ENCODE results near the gene ANO10.
"Not testable (repeated sequence)": the region's sequence is repeated elsewhere in the genome, so short reads cannot be mapped to it uniquely, and the experiment has no call there.

ANO10 gene

DNA sequence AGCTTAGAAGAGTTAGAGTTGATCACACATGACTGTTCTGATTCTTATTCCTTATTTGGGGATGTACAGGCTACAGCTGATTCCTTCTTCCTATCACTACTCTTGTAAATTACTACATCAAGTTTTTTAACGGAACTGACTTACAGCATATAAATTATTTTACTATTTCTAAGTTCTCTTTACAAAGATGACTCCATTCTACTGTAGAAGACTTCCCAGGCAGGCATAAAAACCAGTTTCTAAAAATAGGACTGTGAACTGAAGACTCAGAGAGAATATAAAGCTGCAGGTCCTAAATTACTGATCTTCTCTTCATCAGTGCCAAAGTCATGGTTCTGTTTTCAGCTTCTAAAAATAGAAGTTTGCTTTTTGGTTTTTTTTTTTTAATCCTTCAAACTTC, 38.9 kb downstream of the ANO10 start:
- in situ Hi-C loops (cut with MboI; ENCODE audit: low sequenced_read_pairs), result no loop called here

DNA sequence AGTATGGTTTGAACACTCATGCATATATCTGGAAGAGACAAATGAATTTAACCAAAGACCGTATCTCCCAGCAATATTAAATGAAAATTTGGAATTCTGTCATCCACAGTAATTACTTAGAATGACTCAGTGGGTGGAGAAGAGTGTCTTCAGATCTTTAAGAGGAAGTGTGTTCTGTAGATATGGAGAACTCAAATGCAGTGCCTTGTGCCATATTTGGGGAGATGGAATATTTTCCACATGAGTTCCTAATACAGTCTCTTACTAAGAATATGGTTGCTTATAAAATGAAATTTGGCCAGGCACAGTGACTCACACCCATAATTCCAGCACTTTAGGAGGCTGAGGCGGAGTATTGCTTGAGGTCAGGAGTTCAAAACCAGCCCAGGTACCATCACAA, 40.5 kb downstream of the ANO10 start:
- in situ Hi-C loops (cut with MboI; ENCODE audit: low sequenced_read_pairs), result no loop called here

DNA sequence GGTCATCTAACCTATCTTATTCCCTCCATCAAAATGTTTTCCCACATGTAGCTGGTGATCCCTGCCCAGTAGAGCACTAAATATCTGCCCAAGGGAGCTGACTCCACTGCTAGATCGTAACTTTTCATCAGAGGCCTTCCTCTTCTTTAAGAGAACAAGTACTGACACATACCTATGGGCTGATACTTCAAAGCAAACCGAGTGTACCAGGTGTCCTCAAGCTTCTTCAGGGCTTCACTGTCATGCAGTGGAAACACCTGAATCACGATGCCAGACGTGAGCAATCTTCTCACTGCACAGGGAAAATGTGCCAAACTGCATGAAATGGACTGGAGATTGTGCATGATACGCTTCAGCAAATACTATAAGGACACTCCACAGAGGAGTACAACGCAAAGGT, 41.6 kb downstream of the ANO10 start:
- in situ Hi-C loops (cut with MboI; ENCODE audit: low sequenced_read_pairs), result no loop called here

DNA sequence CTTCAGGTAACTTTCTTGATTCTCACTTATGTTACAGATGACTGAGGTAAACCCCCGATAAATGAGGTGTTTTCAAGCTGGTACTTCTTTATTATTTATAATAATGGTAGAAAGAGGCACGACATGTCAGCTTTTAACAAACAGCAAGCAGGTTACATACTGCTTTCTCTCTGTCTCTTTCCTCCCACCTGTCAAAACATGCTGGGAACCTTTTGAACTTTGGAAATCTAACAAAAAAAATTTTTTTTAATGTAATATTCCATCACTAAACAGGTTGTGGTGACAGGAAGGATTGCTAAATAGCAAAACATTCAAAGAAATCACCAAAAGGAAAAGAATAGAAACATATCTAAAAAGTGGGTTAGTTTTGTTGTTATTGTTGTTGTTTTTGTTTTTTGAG, 48.2 kb downstream of the ANO10 start:
- in situ Hi-C loops (cut with MboI; ENCODE audit: low sequenced_read_pairs), result no loop called here

DNA sequence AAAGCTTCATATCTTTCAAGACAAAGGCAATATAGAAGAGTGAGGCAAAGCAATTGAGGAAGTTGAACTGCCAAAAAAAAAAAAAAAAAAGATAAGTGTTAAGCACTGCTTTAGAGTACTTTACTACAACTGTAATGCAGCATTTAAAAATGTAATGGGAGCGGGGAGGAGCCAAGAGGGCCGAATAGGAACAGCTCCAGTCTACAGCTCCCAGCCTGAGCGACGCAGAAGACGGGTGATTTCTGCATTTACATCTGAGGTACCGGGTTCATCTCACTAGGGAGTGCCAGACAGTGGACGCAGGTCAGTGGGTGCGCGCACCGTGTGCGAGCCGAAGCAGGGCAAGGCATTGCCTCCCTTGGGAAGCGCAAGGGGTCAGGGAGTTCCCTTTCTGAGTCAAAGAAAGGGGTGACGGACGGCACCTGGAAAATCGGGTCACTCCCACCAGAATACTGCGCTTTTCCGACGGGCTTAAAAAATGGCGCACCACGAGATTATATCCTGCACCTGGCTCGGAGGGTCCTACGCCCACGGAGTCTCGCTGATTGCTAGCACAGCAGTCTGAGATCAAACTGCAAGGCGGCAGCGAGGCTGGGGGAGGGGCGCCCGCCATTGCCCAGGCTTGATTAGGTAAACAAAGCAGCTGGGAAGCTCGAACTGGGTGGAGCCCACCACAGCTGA, 56.0 kb downstream of the ANO10 start:
- in situ Hi-C loops (cut with MboI; ENCODE audit: low sequenced_read_pairs), result not testable (repeated sequence)

DNA sequence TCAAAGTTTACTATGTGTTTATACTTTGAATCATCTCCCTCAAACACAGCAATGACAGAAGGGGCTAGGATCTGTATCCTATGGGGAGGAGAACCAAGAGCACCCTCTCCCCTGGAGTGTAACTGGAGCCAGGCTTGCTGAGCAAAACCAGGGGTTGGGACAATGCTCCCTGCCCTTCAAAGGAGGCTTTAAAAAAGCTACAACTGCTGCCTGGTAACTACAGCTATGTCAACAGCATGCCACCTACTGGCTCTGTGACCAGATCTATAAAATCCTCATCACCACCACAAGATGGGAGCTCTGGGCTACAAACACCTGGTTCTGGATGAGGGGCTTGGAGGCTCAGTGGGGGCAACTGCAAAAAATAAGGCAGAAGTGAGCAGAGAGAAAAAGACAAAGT, 61.9 kb downstream of the ANO10 start:
- in situ Hi-C loops (cut with MboI; ENCODE audit: low sequenced_read_pairs), result no loop called here

DNA sequence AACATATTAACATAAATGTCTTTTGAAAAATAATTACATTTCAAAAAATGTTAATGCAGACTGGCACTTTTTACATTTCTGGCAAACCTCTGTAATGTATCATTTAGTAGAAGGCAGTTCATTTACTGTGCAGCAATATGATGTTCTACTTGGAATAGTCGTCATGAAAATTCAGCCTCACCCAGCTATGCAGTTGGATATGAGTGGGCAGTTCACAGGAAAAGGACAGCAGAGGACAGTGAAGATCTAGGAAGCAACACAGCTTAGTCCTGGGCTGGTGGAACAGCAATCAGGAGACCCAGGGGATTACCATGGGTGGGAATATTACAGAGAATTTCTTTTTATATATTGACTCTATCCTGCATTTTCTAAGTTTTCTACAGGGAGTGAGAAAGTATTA, 63.6 kb downstream of the ANO10 start:
- in situ Hi-C loops (cut with MboI; ENCODE audit: low sequenced_read_pairs), result no loop called here

DNA sequence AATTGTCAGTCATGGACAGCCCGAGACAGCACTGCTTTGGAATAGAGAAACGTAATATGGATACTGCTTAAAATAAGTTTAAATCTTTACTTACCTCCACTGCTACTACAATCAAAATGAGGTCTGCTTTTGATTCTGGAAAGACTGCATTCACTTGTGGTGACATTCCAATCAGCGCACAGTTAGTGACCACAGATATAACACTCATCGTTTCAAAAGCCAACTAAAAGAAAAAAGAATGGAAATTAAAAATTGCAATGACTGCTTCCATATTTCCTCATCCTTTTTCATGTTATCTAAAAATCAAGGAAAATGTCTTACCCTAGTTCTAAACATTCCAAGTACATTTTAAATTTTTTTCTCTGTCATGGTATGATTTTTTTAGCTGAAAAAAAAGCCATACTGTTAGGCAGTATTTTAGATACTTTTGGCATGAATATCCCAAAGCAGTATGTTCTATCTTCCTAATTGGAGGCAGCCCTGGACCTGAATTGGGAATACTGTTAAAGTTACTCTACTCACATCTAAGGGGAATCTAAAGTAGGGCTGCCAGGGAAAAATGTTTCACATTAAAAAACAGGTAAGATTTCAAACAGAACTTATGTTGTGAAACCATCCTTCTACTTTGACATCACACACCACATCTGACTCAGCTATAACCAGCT, 72.1 kb downstream of the ANO10 start:
- in situ Hi-C loops (cut with MboI; ENCODE audit: low sequenced_read_pairs), result no loop called here

DNA sequence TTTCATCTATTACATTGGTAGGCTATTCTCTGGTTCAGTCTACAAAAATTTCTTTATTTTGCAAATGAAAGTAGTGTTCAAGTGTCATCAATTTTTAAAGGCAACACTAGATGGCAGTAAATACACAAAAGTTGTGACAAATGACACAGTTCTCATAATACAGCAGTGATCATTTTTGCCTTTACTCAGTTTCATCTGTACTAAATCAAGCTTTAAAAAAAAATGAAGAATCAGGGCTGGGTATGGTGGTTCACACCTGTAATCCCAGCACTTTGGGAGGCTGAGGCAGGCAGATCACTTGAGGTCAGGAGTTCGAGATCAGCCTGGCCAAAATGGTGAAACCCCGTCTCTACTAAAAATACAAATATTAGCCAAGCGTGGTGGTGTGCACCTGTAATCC, 77.5 kb downstream of the ANO10 start:
- in situ Hi-C loops (cut with MboI; ENCODE audit: low sequenced_read_pairs), result not testable (repeated sequence)

DNA sequence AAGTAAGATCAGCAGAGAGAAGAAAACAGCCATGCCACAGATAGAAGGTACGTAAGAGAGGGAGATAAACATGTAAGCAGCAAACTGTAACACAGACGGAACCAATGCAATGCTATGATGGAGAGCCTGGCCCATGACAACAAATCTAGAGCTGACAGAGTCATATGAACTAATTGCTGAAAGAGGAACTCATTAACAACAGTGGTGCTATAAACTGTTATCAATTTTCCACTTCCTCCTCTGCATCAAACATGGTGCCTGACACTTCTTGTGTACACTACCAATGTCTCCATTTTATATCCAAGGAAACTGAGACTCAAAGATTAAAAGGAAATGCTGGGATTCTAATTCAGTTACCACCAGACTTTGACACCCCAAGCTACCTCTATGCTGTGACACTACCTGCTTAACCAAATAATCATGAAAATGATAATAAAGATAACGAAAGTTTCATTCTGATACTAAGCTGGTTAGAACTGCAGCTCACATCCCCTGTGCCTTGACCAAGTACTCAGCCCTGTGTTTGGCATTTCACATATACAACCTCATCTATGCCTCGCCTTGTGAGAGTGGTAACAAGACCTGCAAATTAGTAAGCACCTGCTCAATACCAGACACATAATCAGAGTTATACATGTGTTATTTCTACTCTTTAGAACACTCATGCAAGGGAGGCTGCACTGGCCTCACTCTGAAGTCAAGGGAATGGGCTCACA, 79.3 kb downstream of the ANO10 start:
- in situ Hi-C loops (cut with MboI; ENCODE audit: low sequenced_read_pairs), result no loop called here

DNA sequence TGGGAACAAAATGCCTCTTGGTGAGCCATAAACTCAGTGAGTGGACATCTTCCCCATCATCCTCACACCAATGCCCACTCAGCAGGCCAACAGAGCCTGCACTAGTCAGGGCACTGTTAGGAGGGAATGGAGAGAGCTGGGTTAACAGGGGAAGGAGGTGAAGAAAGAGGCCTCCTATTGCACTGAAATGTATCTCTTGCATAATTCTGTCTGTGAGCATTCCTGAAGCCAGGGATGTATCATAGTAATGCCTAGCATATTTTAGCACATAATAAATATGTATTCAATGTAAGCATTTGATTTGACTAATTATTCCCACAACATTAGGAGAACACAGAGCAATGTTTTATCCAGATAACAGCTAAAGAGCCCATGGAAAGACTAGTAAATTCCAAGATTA, 81.2 kb downstream of the ANO10 start:
- in situ Hi-C loops (cut with MboI; ENCODE audit: low sequenced_read_pairs), result no loop called here

DNA sequence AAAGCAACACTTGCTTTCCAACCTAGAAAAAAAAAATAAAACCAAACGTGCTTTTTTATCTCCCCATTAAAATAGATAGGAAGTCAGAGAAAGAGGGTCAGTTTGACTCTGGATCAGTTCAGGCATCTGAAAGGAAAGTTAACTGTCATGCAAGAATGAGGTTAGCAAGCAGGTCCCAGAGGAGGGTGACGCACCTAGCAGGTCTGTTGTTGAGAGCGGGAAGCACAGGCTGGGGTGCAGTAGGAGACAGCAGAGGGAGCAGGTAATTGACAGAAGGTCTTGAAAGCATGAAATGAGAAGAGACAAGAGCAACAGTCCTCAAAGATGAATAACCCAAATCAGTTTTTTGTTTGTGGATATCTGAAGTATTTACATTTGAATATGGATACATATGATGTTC, 82.5 kb downstream of the ANO10 start:
- in situ Hi-C loops (cut with MboI; ENCODE audit: low sequenced_read_pairs), result no loop called here

DNA sequence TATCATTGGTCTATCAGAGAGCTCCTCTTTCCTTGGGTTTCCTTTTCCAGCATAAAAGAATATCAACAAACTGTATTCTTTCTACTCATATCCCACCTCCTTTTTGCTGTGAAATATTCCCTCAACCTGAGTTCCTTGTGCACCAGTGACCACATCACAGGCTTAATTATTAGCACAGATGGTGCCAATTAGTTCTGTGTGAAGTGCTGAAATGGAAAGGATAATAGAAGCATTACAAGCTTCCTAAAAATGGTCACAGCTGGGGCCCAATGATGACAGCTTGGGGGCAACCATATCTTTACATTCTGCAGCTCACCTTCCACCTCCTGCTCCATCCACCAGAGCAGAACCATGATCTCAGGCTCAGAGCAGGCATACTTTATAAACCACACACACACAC, 84.6 kb downstream of the ANO10 start:
- in situ Hi-C loops (cut with MboI; ENCODE audit: low sequenced_read_pairs), result no loop called here

DNA sequence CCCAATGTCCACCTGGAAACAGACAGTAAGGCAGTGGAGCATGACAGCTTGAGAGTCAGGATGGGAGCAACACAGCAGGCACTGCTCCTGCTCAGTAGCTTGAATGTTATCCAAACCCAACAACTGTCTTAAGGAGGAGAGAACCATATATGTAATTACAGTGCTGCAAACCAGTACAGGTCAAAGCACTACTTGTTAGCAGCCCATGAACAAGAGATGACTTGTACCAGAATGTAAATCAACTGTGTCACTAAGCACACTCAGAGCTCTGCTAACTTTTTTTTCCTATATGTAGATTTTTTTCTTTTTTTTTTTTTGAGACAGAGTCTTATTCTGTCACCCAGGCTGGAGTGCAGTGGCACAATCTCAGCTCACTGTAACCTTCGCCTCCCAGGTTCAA, 87.1 kb downstream of the ANO10 start:
- in situ Hi-C loops (cut with MboI; ENCODE audit: low sequenced_read_pairs), result no loop called here

DNA sequence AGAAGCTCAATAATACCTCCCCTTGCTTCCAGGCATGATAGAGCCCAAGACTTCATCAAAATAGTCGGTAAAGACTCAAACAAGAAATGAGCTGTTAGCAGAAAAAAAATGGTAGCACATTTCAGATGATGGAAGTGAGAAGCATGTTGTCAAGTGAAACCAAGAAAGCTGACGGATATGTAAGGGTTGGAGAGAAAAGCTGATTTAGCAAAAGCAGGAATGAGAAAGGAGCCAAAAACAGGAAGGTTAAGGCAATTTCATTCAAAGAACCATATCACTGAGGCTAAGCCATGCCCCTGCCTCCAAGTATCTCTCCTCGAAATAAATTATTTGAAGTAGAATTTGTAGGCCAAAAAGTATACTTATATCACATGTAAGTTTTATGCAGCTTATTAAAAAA, 88.8 kb downstream of the ANO10 start:
- in situ Hi-C loops (cut with MboI; ENCODE audit: low sequenced_read_pairs), result no loop called here

DNA sequence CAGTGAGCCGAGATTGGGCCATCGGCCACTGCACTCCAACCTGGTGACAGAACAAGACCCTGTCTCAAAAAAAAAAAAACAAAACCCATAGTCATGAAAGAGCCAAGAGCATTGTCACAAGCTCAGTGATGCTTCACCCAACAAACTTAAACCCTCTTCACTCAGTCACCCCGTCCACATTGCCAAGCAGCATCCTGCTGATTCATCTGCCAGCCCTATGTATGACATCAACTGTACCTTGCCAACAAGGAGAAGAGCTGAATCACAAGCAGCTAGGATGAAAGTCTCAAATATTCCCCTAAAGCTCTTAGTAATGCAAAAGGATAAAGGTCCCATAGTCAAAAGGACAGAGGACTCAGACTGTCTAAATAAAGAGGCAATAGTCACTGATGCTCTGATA, 90.0 kb downstream of the ANO10 start:
- in situ Hi-C loops (cut with MboI; ENCODE audit: low sequenced_read_pairs), result no loop called here

DNA sequence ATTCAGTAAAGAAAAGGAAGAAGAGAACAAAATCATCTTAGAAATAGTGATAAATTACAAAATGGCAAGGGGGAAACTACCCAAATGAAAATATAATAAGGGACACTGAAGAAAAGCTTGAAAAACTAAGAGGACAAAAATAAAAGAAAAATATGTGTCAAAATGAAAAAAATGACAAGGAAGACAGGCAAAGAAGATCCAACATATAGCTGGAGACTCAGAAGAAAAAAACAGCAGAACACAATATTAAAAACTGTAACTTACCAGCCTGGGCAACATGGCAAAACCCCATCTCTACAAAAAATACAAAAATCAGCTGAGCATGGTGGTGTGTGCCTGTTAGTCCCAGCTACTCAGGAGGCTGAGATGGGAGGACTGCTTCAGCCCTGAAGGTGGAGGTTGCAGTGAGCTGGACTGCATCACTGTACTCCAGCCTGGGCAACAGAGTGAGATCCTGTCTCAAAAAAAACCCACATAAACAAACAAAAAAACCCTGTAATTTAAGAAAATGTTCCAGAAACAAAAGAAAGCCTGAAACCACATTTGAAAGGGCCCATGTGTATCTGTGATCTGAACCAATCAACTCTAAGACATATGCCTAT, 93.2 kb downstream of the ANO10 start:
- in situ Hi-C loops (cut with MboI; ENCODE audit: low sequenced_read_pairs), result no loop called here

DNA sequence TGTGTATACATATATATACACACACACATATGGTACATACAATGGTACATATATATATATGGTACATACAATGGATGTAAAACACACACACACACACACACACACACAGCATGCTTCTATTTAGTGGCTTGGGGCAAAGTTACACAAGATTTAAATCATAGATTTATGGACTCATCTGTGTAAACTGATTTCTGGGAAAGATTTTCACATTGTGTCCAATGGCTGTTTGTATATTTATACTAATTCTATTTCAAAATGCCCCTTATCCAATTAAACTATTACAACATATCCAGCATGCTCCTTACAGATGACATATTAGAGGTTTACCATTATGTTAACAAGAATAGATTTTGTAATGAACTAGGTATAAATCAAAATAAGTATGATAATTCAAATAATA, 94.9 kb downstream of the ANO10 start:
- in situ Hi-C loops (cut with MboI; ENCODE audit: low sequenced_read_pairs), result no loop called here

DNA sequence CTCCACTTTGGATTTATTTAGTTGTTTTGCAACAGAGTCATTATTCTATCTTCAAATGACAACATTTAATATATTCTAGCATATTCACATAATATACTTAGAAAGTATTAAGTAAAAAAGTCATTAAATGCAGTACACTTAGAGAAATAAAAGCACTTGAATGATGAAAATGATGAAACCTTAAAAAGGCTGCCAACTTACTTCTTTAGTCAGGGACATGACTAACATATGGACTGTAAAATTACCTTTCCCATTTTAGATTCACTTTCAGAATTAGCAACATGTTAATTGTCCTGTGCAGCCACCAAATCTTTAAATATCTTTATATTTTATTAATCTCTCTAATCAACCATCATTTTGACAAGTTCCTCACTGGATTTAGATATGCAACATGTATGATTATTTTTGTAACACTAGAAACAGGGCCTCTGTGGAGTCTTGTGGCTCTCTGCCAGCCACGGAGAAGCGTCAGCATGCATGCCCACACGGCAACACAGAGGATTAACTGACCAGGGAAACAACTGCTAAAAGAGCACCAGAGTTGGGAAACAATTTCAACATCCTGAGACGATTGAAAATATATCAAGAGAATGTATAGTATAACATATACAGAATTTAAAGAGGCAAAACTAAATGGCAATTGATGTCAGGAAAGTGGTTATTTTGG, 95.7 kb downstream of the ANO10 start:
- in situ Hi-C loops (cut with MboI; ENCODE audit: low sequenced_read_pairs), result no loop called here

DNA sequence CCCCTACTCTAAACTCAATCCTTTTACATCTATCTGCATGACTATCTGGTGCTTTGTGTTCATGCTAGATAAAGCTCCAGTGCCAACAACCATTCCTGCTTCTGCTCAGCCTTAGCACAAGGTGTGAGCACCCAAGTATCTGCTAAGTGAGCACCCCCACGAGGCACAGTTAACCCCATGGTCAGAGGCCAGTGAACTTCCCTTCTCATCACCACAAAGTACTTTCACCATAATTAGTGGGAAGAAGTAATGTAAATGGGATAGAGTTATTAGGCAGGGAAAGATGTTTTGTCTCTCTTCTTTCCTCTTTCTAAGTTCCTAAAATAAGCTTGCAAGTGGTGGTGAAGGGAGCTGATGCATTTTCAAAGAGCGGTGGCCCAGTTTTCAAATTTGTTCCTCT, 96.4 kb downstream of the ANO10 start:
- in situ Hi-C loops (cut with MboI; ENCODE audit: low sequenced_read_pairs), result no loop called here

DNA sequence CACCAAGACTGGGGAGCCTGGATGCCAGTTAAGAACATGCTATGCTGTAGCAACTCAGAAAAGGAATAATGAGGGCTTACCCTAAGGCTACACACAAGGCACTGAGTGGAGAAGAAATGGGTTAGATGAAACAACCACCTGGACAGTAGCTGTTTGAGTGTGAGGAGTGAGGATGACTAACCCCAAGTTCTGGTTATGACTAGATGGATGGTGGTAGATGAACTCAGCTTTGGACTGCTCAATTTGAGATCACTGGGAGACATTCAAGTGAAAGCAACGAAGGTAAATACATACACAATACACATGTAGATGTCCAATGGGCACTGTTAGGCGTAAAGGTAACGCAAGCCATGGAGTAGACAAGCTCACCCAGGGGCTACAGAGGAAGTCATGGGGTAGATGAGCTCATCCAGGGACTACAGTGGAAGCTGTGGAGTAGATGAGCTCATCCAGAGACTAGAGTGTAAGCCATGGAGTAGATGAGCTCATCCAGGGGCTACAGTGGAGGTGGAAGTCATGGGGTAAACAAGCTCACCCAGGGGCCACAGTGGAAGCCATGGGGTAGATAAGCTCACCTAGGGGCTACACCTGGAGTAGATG, 98.3 kb downstream of the ANO10 start:
- in situ Hi-C loops (cut with MboI; ENCODE audit: low sequenced_read_pairs), result no loop called here

All from hTERT RPE-1 (cell line).